Panc1 (cell line): ENCODE data around the gene KHSRP. TPM values are rescaled to one million over a fixed set of nuclear protein-coding genes. Genes with fewer than 3 reads are reported as not detected.

Experiments used
- ATAC-seq: fragments of 200-7000 bp; cut with Tn5 transposase; 2 replicates; pipeline ENCODE4 v1.9.1; 2020; ENCODE audit warnings: mild to moderate bottlenecking, moderate library complexity
- Bru-seq: library from RNA; stranded (reverse); fragments of 400-500 nt; gene quantifications from one replicate; lab custom pipeline; 2021; lab: Mats Ljungman, UMichigan
- BruChase-seq, 2 experiments: library from RNA; stranded (reverse); fragments of 400-500 nt; gene quantifications; one replicate each; lab custom pipeline; 2021; lab: Mats Ljungman, UMichigan
- BruUV-seq: library from RNA; stranded (reverse); fragments of 400-500 nt; replicated peaks from 2 replicates; lab custom pipeline; 2021; lab: Mats Ljungman, UMichigan
- CTCF ChIA-PET: fragments of 300-600 bp; sonication (Branson Sonifier 250); formaldehyde crosslinking; loops from one replicate; lab custom pipeline; 2022; ENCODE audit warnings: antibody characterized with exemption; lab: Charles Lee
- POLR2A ChIA-PET: fragments of 300-600 bp; sonication (Branson Sonifier 250); formaldehyde crosslinking; loops from one replicate; lab custom pipeline; 2022; ENCODE audit warnings: antibody characterized with exemption; lab: Charles Lee
- DNase-seq: peaks from one replicate; pipeline ENCODE4 v3.0.0-alpha.2; 2010; ENCODE audit warnings: low read depth, low spot score
- H3K27ac ChIP-seq: 2 replicates; pipeline ENCODE4 v1.5.1; 2011; ENCODE audit warnings: mild to moderate bottlenecking, low read length, inconsistent platforms
- H3K27me3 ChIP-seq: fragments of 200-500 bp; sonication (Bioruptor generic); 2 replicates; pipeline ENCODE4 v1.6.0; 2014; ENCODE audit warnings: low read length, inconsistent platforms; ENCODE audit not compliant: control insufficient read depth, insufficient read depth
- H3K36me3 ChIP-seq: fragments of 200-500 bp; sonication (Bioruptor generic); 2 replicates; pipeline ENCODE4 v1.5.1; 2014; ENCODE audit warnings: inconsistent platforms, mild to moderate bottlenecking, low read length, moderate library complexity; ENCODE audit not compliant: control insufficient read depth, insufficient read depth
- H3K4me1 ChIP-seq: 2 replicates; pipeline ENCODE4 v1.5.1; 2011; ENCODE audit warnings: inconsistent platforms, mild to moderate bottlenecking, low read length, moderate library complexity; ENCODE audit not compliant: control insufficient read depth, insufficient read depth
- H3K4me3 ChIP-seq, 2 experiments: 2 replicates each; pipeline ENCODE4 v1.5.1; 2011 to 2012; ENCODE audit warnings: low read depth in 2 of 2, low read length in 2 of 2, mild to moderate bottlenecking in 2 of 2, inconsistent platforms in 1 of 2, moderate library complexity in 1 of 2
- H3K9me3 ChIP-seq: fragments of 200-500 bp; sonication (Bioruptor generic); 2 replicates; pipeline ENCODE4 v1.5.1; 2014; ENCODE audit warnings: low read depth, mild to moderate bottlenecking, inconsistent platforms, low read length, moderate library complexity; ENCODE audit not compliant: control insufficient read depth, insufficient read depth
- CTCF ChIP-seq: fragments of 450-650 bp; IDR thresholded peaks from 2 replicates; pipeline ENCODE4 v1.5.1; 2017; ENCODE audit warnings: mild to moderate bottlenecking
- POLR2AphosphoS5 ChIP-seq: IDR thresholded peaks from 2 replicates; pipeline ENCODE4 v1.6.1; 2012; ENCODE audit warnings: mild to moderate bottlenecking, low read depth, low read length, moderate library complexity
- REST ChIP-seq, 2 experiments: IDR thresholded peaks; 2 replicates each; pipeline ENCODE4 v1.6.1; 2011 to 2012; ENCODE audit warnings: low read depth in 2 of 2, control low read depth in 1 of 2, low read length in 1 of 2, mild to moderate bottlenecking in 1 of 2, moderate library complexity in 1 of 2; ENCODE audit not compliant: insufficient read depth in 1 of 2
- SIN3A ChIP-seq: IDR thresholded peaks from 2 replicates; pipeline ENCODE4 v1.6.1; 2012; ENCODE audit warnings: low read depth, mild to moderate bottlenecking, low read length, moderate library complexity, borderline replicate concordance; ENCODE audit not compliant: insufficient read depth
- TCF7L2 ChIP-seq: IDR thresholded peaks from 2 replicates; pipeline ENCODE4 v1.6.1; 2011; ENCODE audit warnings: mild to moderate bottlenecking, low read depth, low read length, inconsistent platforms
- in situ Hi-C: cut with HindIII; loops from 2 replicates; pipeline ENCODE4 v1.10.0; 2016; ENCODE audit warnings: low sequenced_read_pairs, low pct_unique_long_range_greater_than_20kb
- intact Hi-C: fragments of 100-400 bp; cut with micrococcal nuclease; formaldehyde crosslinking; loops from one replicate; pipeline ENCODE4 v1.10.0; 2022; ENCODE audit not compliant: unreplicated experiment
- long read RNA-seq: library from polyadenylated mRNA; unstranded; transcript quantifications from one replicate; pipeline ENCODE4 v2.0.0, GENCODE V29; 2021; ENCODE audit not compliant: unreplicated experiment
- polyA plus RNA-seq: library from polyadenylated mRNA; unstranded; fragments of >200 nt; gene quantifications from one replicate; pipeline ENCODE4 v1.2.1, GENCODE V29; 2012; ENCODE audit warnings: missing spikeins; ENCODE audit not compliant: insufficient read length
- total RNA-seq: library from RNA; stranded (reverse); gene quantifications from one replicate; pipeline ENCODE4 v1.2.1, GENCODE V29; 2021; ENCODE audit not compliant: unreplicated experiment

The KHSRP gene
- 333 TPM for total RNA-seq
- 288 TPM for polyA plus RNA-seq
- Bru-seq, nascent RNA, result percentile 90 among the genes with signal in this experiment
- BruChase-seq, experiment 1, labeled RNA remaining after a 2-hour chase, result percentile 96 among the genes with signal in this experiment
- BruChase-seq, experiment 2, labeled RNA remaining after a 6-hour chase, result percentile 99 among the genes with signal in this experiment
- long read RNA-seq, transcript KHSRP-211 (2 exons, 428 nt), result minor isoform, 6 of 210 reads
- long read RNA-seq, transcript KHSRP-212 (3 exons, 851 nt), result major isoform, 11 of 210 reads
- long read RNA-seq, partial matches to known transcripts, result 186 of 210 reads
- long read RNA-seq, other reads (novel, unspliced or antisense), result 7 of 210 reads

- CTCF ChIA-PET, result interaction anchor here (0.7 kb wide), 1 partner anchor 52 kb away, joined by 3 read pairs; no protein-coding TSS in a partner anchor
Observed at GRCh38 chr19:6424195-6424938, at the start of gene KHSRP. Gene KHSRP (minus strand): TSS chr19:6424811. CDS start chr19:6424701, 110 bp downstream.

GRCh38 chr19:6473647-6474046 lies 49.0 kb upstream of the KHSRP start:
- no peak for DNase-seq
- intact Hi-C loops, result no loop called here
- ChIA-PET POLR2A (interaction anchor here (0.7 kb wide), 1 partner anchor 40 kb away, joined by 11 read pairs; the partner anchor contains the start of gene SLC25A41), CTCF (interaction anchor here (0.7 kb wide), 1 partner anchor 376 kb away, joined by 6 read pairs; no protein-coding TSS in a partner anchor)
- BruUV-seq, result no TSS peak
- Histone ChIP-seq H3K9me3 (no peaks in the 10 kb centered on the region), H3K27me3 (no peaks in the 10 kb centered on the region), H3K27ac (no peak overlapping the region), H3K36me3 (no peaks in the 10 kb centered on the region), H3K4me1 (no peaks in the 10 kb centered on the region), H3K4me3 (no peak overlapping the region)
- in situ Hi-C loops, result no loop called here
- ATAC-seq, result no peak
- TF ChIP-seq REST (IDR thresholded peaks at IDR 0.05; ENCODE audit: insufficient read depth in 1 of 2, low read depth in 2 of 2, low read length in 1 of 2) (no peak), POLR2AphosphoS5 (no peak), SIN3A (no peak), TCF7L2 (no peak), CTCF (no peak)

More at GRCh38 chr19:6424195-6424938, at the start of gene KHSRP:
- Histone ChIP-seq H3K36me3 (peaks cover 9% of the 10 kb centered on the region), H3K4me1 (peaks cover 9% of the 10 kb centered on the region), H3K27ac (peak within 1 kb of the TSS; percentile 85), H3K9me3 (no peaks in the 10 kb centered on the region), H3K4me3 (peak within 1 kb of the TSS; percentile 93 to 95), H3K27me3 (no peaks in the 10 kb centered on the region)
- in situ Hi-C loops, result no loop called here
- no peak for ATAC-seq
- DNase-seq, result no peak
- BruUV-seq, result no TSS peak
- intact Hi-C loops, result no loop called here
- TF ChIP-seq SIN3A (no peak), CTCF (no peak), POLR2AphosphoS5 (peak; percentile 43; the same call in 1 of the 2 replicates)
- POLR2A ChIA-PET, result interaction anchor here (0.6 kb wide), 1 partner anchor 246 kb away, joined by 4 read pairs; no protein-coding TSS in a partner anchor
